HG02642 (cell line): ENCODE data around the gene SLC35C1.
"Not testable (repeated sequence)": the region's sequence is repeated elsewhere in the genome, so short reads cannot be mapped to it uniquely, and the experiment has no call there.

Source experiments
- ATAC-seq: cut with Tn5 transposase; IDR thresholded peaks from one replicate; pipeline ENCODE4 v1.9.1; 2021; ENCODE audit warnings: mild to moderate bottlenecking; ENCODE audit not compliant: unreplicated experiment, poor library complexity

Gene SLC35C1

GRCh38 chr11:45809456-45810395 is 4.8 kb downstream of the SLC35C1 start:
- no peak for ATAC-seq

DNA sequence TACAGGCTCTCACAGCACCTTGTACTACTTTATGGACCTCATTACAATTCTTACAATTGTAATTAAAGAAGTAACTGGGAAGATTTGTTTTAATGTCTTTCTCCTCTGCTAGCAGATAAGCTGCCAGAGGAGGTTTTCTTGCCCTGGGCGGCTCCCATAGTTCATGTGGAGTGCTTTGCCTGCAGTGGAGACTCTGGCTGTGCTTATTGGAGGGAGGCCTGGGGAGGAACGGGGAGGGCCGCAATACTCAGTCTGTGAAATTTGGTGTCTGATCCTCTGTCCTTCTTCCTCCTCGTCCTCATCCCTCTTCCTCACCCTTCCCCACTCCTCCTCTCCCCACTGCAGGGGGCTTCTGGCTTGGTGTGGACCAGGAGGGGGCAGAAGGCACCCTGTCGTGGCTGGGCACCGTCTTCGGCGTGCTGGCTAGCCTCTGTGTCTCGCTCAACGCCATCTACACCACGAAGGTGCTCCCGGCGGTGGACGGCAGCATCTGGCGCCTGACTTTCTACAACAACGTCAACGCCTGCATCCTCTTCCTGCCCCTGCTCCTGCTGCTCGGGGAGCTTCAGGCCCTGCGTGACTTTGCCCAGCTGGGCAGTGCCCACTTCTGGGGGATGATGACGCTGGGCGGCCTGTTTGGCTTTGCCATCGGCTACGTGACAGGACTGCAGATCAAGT is 5.6 kb downstream of the SLC35C1 start:
- no peak for ATAC-seq

- ATAC-seq = no peak
Observed at GRCh38 chr11:45811109-45811435, 6.1 kb downstream of the SLC35C1 start.

DNA sequence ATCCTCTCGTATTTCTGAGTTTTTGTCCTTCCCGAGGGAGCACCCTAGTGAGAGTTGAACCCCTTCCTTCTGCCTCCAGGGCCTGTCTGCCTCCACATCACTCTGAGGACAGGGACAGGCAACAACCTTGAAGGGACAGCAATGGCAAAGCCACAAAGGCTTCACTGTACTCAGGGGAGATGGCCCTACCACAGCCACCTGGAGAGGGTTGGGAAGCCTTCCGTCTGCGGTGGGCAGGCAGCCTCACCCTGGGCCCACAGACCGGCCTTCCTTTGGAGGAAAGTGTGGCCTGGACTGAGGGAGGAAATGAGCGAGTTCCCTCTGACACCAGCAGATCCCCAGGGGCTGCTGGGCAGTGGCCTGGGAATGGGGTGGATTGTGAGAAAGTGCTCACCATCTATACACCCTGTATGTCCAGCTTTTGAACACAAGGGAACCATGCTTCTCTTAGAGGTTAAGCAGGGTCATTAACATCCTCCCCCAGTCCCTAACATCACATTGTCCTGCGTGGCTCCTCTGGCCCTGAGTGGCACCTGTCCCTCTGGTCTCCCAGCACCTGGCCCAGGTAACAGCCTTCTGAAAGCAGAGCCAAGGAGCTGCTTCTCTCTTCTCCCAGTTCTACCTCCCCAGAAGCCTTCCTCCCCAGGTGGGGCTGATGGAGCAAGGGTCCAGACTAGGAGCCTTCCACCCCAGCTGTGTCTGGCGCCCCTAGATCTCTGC is 6.8 kb downstream of the SLC35C1 start:
- no peak for ATAC-seq

GRCh38 chr11:45812581-45813548 is 7.9 kb downstream of the SLC35C1 start:
- ATAC-seq = no peak

- ATAC-seq = no peak
Observed at GRCh38 chr11:45815747-45816146, 10.8 kb downstream of the SLC35C1 start.

GRCh38 chr11:45816614-45817013 is 11.7 kb downstream of the SLC35C1 start:
- no peak for ATAC-seq

- ATAC-seq = peak; percentile 43
Observed at GRCh38 chr11:45817191-45817590, 12.2 kb downstream of the SLC35C1 start.

DNA sequence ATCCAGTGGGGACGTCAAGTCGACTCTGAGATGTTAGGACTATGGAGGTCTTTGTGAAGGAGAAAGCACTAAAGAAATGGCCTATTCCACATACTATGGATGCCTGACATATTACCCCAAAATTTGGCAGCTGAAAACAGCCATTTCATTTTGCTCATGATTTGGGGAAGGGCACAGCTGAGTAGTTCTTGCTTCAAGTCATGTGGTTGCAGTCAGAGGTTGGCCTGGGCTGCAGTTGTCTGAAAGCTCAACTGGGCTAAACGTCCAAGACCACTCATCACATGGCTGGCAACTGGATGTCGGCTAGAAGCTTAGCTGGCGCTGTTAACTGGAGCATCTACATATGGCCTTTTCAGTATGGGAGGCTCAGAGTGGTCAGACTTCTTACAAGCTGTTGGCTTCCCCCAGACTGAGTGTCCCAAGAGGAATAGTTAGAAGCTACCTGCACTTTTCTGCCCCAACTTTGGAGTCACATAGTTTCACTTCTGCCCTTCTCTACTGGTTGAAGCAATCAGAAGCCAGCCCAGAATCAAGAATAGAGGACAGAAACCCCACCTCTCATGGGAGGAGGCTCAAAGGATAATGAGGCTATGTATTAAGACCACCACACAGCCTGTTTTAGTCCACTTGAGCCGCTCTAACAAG is 14.1 kb downstream of the SLC35C1 start:
- no peak for ATAC-seq

DNA sequence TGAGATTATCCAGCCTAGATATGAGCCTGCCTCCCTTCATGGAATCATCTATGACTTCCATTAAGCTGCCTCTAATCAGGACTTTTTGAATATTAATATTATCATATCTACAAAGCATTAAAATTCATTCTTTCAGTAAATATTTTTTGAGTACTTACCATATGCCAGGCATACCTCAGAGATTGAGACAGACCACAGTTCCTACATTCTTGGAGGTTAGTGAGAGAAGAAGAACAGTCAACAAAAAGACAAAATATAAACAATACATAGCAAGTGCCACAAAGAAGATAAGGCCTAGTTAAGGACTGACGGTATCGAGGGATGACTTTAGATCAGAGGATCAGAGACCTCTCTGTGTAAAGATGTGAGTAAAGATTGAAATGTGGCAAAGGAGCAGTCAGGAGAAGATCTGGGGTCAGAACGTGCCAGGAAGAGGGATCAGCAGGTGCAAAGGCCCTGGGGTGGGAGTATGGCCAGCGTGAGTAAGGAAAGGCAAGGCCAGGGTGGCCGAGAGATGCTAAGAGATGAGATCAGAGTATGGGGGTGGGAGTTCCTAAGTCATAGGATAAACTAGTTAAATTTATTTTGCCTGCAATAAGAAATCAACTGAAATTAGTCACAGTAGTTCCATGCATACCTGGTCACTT is 15.4 kb downstream of the SLC35C1 start:
- ATAC-seq = no peak

DNA sequence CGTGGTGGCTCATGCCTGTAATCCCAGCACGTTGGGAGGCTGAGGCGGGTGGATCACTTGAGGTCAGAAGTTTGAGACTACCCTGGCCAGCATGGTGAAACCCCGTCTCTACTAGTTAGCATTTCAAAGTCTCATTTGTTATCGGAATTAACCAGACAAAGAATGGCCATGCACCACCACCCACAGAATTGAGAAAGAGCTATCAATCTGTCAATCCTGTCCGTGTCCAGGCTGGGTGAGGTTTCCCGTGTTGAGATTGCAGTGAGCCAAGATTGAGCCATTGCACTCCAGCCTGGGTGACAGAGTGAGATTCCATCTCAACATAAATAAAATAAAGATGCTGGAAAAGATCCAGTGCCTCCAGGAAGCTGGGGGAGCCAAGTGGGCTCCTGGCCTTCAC is 21.5 kb downstream of the SLC35C1 start:
- ATAC-seq = not testable (repeated sequence)

GRCh38 chr11:45827123-45827522 is 22.2 kb downstream of the SLC35C1 start:
- no peak for ATAC-seq

DNA sequence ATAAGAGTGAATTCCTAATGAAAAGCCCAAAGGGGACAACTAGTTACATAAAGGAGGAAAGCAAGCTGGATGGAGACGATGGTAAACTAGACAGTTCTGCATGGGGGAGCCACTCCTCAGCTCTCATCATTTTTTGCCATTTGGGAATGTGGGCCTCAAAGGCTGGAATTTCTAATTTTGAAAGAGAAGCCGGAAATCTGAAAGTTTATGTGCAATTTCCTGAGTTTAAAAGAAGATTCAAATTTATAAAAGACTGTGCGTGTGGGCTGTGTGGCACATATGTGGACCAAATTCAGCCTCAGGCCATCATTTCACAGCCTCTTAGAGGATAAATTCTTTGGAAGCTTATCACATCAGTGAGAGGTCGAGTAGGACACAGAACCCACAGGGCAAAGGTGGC is 24.0 kb downstream of the SLC35C1 start:
- no peak for ATAC-seq

- no peak for ATAC-seq
Observed at GRCh38 chr11:45830596-45830995, 25.6 kb downstream of the SLC35C1 start.

GRCh38 chr11:45832811-45833441 is 28.0 kb downstream of the SLC35C1 start:
- ATAC-seq = no peak

- ATAC-seq = no peak
Observed at GRCh38 chr11:45833761-45834160, 28.8 kb downstream of the SLC35C1 start.

- ATAC-seq = no peak
Observed at GRCh38 chr11:45834298-45834756, 29.4 kb downstream of the SLC35C1 start.

DNA sequence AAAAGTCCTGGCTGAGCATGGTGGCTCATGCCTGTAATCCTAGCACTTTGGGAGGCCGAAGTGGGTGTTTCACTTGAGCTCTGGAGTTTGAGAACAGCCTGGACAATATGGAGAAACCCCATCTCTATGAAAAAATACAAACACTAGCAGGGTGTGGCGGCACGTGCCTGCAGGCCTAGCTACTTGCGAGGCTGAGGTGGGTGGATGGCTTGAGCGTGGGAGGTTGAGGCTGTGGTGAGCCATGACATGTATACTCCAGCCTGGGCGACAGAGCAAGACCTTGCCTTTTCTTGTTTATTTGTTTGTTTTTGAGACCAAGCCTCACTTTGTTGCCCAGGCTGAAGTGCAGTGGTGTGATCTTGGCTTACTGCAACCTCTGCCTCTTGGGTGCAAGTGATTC is 34.3 kb downstream of the SLC35C1 start:
- ATAC-seq = no peak
